HG03135 (cell line): ENCODE measurements around the gene EIF2S3.
A peak's percentile ranks its signal among the peaks of the same experiment; 100 is the strongest.
"Not testable (repeated sequence)": the region's sequence is repeated elsewhere in the genome, so short reads cannot be mapped to it uniquely, and the experiment has no call there.

ENCODE experiments used
- ATAC-seq: cut with Tn5 transposase; IDR thresholded peaks from one replicate; pipeline ENCODE4 v1.9.1; 2021; ENCODE audit warnings: mild to moderate bottlenecking, moderate library complexity; ENCODE audit not compliant: unreplicated experiment

EIF2S3 gene

GRCh38 chrX:24054182-24055042, at the start of gene EIF2S3:
TSS of gene EIF2S3 (plus strand) at chrX:24054956. CDS start at chrX:24054969, 13 bp downstream.
- ATAC-seq = peak; percentile 96

DNA sequence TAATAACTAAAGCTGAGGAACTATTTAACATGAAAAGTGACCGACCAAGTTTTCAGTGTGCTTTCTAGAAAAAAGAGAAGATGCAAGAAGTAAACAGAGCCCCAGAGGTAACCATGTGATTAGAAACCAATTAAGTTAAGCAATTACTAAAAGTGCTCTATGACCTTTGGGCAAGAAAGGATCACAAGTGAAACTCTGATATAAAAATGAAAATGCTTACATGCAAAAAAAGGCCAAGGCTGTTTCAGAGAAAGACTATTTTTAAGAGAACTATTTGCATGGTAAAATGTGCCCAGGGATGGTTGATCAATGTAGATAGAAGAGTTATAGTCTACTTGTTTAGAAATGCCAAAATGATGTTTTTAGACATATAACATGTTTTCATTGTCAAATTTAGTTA, 49.7 kb upstream of the EIF2S3 start:
- no peak for ATAC-seq

GRCh38 chrX:24005867-24006266, 48.9 kb upstream of the EIF2S3 start:
- ATAC-seq = no peak

GRCh38 chrX:24012266-24012665, 42.5 kb upstream of the EIF2S3 start:
- ATAC-seq = no peak

DNA sequence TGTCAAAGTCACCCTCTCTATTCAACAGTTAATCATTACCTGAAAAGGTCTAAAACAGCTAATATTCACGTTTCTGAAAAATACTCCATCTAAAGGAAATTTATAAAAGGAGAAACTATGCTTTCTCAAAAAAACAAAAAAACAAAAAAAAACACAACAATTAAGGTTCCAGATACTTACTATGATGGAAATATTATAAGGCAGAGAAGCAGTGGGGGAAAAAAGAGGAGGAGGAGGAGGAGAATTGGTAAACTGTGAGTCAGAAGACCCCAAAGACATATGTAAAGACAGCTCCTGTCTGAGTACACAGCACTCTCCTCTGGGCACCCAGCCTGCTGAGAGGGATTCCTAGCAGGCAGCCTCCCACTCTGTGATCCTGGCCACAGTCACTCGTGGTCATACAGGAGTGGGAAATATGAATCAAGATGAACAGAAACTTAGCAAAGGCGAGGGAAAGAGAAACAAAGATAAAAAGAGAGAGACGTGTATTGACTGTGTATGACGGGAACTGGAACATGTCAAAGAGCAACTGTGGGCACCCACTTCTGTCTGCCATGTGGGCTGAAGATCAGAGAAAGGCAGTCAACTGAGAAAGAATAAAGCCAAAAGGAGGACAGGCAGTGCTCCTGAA, 40.3 kb upstream of the EIF2S3 start:
- peak; percentile 73 for ATAC-seq

- no peak for ATAC-seq
Observed at GRCh38 chrX:24017674-24018073, 37.1 kb upstream of the EIF2S3 start.

GRCh38 chrX:24018809-24019208, 35.9 kb upstream of the EIF2S3 start:
- no peak for ATAC-seq

GRCh38 chrX:24019448-24019847, 35.3 kb upstream of the EIF2S3 start:
- ATAC-seq = no peak

GRCh38 chrX:24020306-24020876, 34.4 kb upstream of the EIF2S3 start:
- ATAC-seq = no peak

DNA sequence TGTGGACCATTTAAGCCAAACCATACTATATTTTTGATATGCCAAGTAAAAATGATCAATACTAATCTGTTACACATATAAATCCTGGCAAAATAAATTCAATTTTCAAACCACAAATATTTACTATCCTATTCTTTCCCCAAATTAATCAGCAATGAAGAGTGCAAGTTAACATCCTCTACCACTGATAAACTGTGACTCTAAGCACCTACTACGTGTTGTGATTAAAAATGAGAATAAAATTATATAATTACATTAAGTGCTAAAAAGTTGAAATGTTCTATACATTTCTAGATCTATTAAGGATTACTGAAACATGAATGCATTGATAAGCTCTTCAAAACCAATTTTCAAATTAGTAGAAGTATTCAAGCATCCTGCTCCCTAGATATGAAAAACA, 31.2 kb upstream of the EIF2S3 start:
- ATAC-seq = no peak

DNA sequence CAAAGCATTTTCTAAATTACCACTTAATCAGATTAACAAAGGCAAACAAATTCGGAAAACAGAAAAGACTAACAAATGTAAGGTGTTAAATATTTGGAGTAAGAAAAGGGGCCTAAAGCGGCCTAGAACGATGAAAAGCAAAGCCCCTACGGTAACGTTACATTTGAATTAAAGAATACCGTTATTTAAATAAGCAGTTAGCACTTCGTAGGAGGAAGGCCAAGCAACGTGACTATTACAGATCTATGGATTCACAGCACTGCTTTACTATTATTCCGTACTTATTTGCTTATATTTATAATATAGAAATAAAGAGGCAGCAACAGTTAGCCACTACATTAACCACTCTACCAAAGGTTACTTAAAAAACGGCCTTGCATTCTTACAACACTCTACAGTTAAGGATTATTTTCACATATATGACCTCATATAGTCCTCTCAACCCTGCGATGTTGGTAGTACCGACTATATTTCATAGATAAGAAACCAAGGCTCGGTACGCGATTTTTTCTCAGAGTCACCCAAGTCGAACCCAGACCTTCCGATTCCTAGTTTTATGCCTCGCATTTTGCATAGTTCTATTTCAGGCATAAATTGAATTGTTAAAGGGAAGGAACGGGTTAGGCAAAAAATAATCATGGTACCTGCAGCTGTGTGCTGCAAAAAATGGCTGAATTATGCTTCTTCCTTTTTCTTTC, 30.6 kb upstream of the EIF2S3 start:
- ATAC-seq = no peak

- peak; percentile 86 for ATAC-seq
Observed at GRCh38 chrX:24024819-24025740, 29.7 kb upstream of the EIF2S3 start.

GRCh38 chrX:24025741-24026403, 28.9 kb upstream of the EIF2S3 start:
- ATAC-seq = peak; percentile 29

DNA sequence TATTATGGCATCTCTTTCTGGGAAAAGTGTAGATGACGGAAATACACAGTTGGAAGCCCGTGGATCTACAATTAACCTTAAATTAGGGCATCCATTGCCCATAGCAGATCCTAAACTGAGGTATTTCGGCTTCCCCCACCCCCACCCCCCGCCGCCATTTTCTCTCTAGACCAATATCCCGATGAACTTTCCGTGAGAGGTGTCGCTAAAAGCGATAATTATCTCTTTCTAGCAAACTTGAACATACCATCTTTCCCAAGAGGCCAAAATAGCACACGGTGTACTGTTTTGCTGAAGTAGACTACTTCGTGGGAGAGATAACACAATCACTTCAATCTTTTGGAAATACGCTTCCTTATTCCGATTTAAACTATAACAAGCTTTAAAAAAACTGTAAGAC, 28.3 kb upstream of the EIF2S3 start:
- ATAC-seq = no peak

DNA sequence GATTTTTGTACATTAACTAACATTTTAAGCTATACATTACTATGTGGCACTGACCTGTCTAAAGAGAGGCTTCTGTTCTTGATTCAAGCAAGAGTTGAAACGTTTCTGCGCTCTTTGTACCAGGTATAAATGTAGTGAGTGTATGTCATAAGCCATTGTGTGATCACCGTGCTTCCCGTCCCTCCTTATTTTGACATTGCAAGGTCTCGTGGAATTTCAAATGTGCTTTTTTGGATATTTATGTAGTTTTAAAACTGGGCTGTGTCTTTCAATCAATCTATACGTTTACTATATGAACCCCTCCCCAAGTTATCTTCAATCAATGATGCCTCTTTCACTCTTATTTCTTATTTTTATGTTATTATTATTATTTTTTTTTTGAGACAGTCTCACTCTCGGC, 27.7 kb upstream of the EIF2S3 start, which contains the start of gene KLHL15:
TSS of gene KLHL15 (minus strand) at position 101 of the 400 bp plus-strand sequence. CDS start 20,493 bp downstream, outside the sequence.
- no peak for ATAC-seq

DNA sequence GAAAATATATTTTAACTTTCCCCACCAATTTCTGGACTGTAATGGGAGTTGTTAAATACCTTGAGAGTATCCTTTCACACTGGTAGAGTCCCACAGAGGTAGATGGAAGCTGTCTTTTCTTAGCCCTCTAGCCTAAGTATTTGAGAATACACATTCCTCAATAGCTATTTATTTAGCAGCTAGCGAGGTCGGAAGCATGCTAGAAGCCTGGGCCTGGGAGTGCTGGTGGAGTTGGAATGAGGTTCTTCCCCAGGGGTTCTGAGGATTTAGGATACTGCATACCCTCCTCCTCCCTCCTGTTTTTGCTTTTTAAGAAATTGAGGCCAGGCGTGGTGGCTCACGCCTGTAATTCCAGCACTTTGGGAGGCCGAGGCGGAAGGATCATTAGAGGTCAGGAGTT, 26.8 kb upstream of the EIF2S3 start:
- no peak for ATAC-seq

DNA sequence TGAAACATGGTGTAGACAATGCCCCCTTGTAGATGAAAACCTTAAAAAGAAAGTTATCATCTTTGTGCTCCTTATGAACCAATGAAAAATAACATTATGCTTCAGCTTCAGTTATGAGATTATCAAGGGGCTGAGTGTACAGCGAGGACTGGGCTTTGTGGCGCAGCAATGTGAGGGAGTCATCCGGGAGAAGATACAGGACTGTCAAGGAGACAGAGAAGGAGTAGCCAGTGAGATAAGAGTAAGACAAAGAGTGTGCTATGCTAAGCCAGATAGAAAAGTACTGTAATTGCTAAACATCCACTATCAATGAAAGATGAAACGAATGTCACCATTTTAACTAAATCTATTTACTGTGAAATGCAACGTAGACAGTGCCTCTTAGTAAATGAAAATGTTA, 24.2 kb upstream of the EIF2S3 start:
- ATAC-seq = no peak

- ATAC-seq = no peak
Observed at GRCh38 chrX:24034485-24034884, 20.3 kb upstream of the EIF2S3 start.

DNA sequence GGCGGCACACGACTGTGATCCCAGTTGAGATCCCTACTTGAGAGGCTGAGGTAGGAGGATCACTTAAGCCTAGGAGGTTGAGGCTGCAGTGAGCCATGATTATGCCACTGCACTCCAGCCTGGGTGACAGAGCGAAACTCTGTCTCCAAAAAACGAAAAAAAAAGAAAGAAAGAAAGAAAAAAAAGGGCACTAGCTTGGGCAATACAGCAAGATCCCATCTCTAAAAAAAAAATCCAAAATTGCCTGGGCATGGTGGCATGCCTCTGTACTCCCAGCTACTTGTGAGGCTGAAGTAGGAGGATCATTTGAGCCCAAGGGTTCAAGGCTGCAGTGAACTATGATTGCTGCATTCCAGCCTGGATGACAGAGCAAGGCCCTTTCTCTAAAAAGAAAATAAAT, 17.0 kb upstream of the EIF2S3 start:
- ATAC-seq = no peak

DNA sequence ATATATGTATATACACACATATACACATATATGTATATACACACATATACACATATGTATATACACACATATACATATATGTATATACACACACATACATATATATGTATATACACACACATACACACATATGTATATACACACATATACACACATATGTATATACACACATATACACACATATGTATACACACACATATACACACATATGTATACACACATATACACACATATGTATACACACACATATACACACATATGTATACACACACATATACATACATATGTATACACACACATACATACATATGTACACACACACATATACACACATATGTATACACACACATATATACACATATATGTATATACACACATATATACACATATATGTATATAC, 8.7 kb upstream of the EIF2S3 start:
- not testable (repeated sequence) for ATAC-seq
